Glutamatergic neuron (in vitro differentiated cells): ENCODE results near the gene C2. TPM values are rescaled to one million over a fixed set of nuclear protein-coding genes. Genes with fewer than 3 reads are reported as not detected.

Experiments used
- DNase-seq: peaks from one replicate; pipeline ENCODE4 v3.0.0; 2022
- H3K27ac Mint-ChIP-seq: one replicate; pipeline ENCODE4 v1.8.0; 2020; ENCODE audit warnings: mild to moderate bottlenecking, mixed read lengths, inconsistent platforms; ENCODE audit not compliant: unreplicated experiment
- H3K27me3 Mint-ChIP-seq: one replicate; pipeline ENCODE4 v1.8.0; 2020; ENCODE audit warnings: mild to moderate bottlenecking, moderate library complexity, mixed read lengths, inconsistent platforms; ENCODE audit not compliant: unreplicated experiment
- H3K36me3 Mint-ChIP-seq: one replicate; pipeline ENCODE4 v1.8.0; 2020; ENCODE audit warnings: mild to moderate bottlenecking, mixed read lengths, inconsistent platforms; ENCODE audit not compliant: unreplicated experiment
- H3K4me1 Mint-ChIP-seq: one replicate; pipeline ENCODE4 v1.8.0; 2020; ENCODE audit warnings: mild to moderate bottlenecking, low read depth, mixed read lengths, inconsistent platforms; ENCODE audit not compliant: unreplicated experiment
- H3K4me3 Mint-ChIP-seq: one replicate; pipeline ENCODE4 v1.8.0; 2020; ENCODE audit warnings: mild to moderate bottlenecking, mixed read lengths, inconsistent platforms; ENCODE audit not compliant: unreplicated experiment
- H3K9me3 Mint-ChIP-seq: one replicate; pipeline ENCODE4 v1.8.0; 2020; ENCODE audit warnings: mild to moderate bottlenecking, moderate library complexity, mixed read lengths, inconsistent platforms; ENCODE audit not compliant: unreplicated experiment
- total RNA-seq: library from RNA; stranded (reverse); fragmentation: NEBNext Ultra II Directional; extraction: Animal tissue kit (Norgen Biotek cat#: 25700); gene quantifications from one replicate; pipeline ENCODE4 v1.2.1, GENCODE V29; 2021; ENCODE audit not compliant: unreplicated experiment
- TF ChIP-seq, protein P1 (sequence below): fragments of 200-600 bp; sonication (generic); IDR thresholded peaks from one replicate; pipeline ENCODE4 v1.5.0; 2021; ENCODE audit not compliant: partially characterized antibody, unreplicated experiment

The C2 gene
- total RNA-seq, 1 donor from 2014 or later: not detected

DNA sequence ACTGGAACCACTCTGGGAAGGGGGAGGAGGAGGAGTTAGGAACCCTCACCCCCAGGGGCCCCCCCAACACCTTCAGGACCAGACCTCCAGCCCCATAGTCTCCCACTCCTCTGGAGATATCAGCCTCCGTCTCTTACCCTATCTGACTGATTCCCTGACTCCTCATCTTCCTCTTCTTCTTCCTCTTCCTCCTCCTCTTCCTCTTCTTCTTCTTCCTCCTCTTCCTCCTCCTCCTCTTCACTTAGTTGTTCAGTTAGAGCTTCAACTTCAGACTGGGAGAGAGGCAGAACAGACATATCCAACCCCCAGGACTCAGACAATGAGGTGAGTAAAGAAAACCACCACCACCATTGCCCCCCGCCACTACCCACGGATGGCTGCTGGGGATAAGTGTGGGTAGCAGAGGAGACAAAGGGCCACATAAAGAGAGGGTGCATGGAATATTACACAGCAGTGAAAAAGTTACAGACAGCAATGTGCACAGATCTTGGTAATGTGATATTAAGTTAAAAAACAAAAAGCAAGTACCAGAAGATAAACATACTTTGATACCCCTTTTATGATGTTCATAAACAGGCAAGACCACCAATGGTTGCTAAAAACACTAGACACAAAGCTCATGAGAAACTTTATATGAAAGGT is 38.1 kb upstream of the C2 start:
- H3K27ac Mint-ChIP-seq: no peak overlapping the region
- H3K9me3 Mint-ChIP-seq: peaks cover 1% of the 10 kb centered on the region
- peaks cover 5% of the 10 kb centered on the region for H3K36me3 Mint-ChIP-seq
- no peak for DNase-seq
- H3K27me3 Mint-ChIP-seq: no peaks in the 10 kb centered on the region
- no peak overlapping the region for H3K4me3 Mint-ChIP-seq
- H3K4me1 Mint-ChIP-seq: no peaks in the 10 kb centered on the region
- TF ChIP-seq, protein P1, sequence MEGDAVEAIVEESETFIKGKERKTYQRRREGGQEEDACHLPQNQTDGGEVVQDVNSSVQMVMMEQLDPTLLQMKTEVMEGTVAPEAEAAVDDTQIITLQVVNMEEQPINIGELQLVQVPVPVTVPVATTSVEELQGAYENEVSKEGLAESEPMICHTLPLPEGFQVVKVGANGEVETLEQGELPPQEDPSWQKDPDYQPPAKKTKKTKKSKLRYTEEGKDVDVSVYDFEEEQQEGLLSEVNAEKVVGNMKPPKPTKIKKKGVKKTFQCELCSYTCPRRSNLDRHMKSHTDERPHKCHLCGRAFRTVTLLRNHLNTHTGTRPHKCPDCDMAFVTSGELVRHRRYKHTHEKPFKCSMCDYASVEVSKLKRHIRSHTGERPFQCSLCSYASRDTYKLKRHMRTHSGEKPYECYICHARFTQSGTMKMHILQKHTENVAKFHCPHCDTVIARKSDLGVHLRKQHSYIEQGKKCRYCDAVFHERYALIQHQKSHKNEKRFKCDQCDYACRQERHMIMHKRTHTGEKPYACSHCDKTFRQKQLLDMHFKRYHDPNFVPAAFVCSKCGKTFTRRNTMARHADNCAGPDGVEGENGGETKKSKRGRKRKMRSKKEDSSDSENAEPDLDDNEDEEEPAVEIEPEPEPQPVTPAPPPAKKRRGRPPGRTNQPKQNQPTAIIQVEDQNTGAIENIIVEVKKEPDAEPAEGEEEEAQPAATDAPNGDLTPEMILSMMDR: no peak

DNA sequence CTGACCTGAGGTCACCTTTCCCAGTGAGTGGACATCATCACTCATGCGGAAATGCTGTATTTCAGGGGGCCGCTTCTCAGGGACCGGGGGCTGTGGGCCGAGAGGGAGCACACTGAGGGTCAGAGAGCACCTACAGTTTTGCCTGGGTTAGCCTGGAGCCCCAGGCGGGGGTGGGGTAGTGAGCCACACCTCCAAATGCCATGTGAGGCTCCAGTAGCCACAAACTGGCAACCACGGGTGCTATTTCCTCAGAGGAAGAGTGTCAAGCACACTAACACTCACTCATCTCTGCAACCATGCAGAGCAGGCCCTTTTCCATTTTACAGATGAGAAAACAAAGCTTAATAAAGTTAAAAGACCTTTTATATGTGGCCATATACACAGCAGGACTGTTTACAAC is 34.7 kb upstream of the C2 start:
- no peak for DNase-seq
- no peak overlapping the region for H3K27ac Mint-ChIP-seq
- H3K27me3 Mint-ChIP-seq: peaks cover 2% of the 10 kb centered on the region
- H3K4me1 Mint-ChIP-seq: no peaks in the 10 kb centered on the region
- H3K36me3 Mint-ChIP-seq: no peaks in the 10 kb centered on the region
- H3K4me3 Mint-ChIP-seq: no peak overlapping the region
- peaks cover 2% of the 10 kb centered on the region for H3K9me3 Mint-ChIP-seq
- TF ChIP-seq, protein P1: no peak

DNA sequence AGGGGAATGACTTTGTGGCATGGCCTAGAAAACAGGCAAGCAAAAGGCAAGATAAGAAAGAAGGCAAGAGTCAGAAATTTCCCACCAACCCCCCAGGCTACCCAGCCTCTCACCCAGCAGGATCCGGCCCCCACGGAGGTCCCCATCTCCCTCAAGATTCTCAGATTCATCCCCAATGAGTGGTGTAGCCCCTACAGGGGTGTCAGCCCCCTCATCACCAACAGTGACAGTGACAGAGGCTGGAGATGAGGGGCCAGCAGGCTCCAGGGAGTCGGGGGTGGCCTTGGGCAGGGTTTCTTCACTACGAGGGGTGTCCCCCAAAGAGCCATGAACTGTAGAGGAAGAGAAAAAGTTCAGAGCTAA is 31.0 kb upstream of the C2 start:
- DNase-seq: no peak
- H3K4me3 Mint-ChIP-seq: peak overlapping the region; percentile 87
- peaks cover 5% of the 10 kb centered on the region for H3K27me3 Mint-ChIP-seq
- TF ChIP-seq, protein P1: no peak
- peak overlapping the region; percentile 40 for H3K27ac Mint-ChIP-seq
- H3K36me3 Mint-ChIP-seq: no peaks in the 10 kb centered on the region
- H3K9me3 Mint-ChIP-seq: peaks cover 5% of the 10 kb centered on the region
- no peaks in the 10 kb centered on the region for H3K4me1 Mint-ChIP-seq

DNA sequence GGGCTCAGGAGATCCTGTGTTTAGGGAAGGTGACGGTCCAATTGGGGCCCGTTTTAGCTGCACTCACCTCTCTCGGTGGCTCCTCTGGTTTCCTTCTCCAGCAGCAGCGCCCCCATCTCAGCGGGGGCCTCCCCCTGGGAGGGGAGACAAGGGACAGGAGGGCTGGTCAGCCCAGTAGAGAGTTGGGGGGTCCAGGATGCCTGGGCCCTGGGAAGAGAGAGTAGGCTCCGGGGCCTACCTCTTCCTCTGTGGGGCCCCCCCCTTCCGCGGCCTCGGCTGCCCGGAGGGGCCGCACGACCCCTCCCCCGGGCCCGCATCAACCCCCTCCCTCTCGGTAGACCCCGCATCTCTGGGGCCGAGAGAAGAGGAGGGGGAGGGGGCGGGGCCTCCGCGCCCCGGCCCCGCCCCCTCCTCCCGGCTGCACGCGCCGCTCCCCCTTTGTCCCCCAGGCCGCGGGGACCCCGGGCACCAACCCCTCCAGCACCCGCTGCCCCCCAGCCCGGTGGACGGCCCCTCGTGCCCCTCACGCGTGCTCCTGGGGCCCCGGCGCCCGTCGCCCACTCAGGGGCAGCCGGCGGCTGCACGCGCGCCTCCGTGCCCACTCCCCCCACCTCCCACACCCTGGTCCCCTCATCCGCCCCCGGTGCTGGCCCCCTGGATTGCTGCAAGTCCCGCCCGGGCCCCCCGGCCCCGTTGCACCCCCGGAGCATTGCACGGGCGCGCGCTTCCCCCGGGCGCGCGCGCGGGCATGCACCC is 30.5 kb upstream of the C2 start:
- Mint-ChIP-seq H3K9me3 (peaks cover 5% of the 10 kb centered on the region), H3K4me3 (peak overlapping the region; percentile 87), H3K4me1 (no peaks in the 10 kb centered on the region), H3K36me3 (no peaks in the 10 kb centered on the region), H3K27ac (no peak overlapping the region), H3K27me3 (peaks cover 5% of the 10 kb centered on the region)
- peak; percentile 41 for DNase-seq
- TF ChIP-seq, protein P1: no peak
